H1 (cell line): ENCODE results near the gene BRD4. TPM values are rescaled to one million over a fixed set of nuclear protein-coding genes. Genes with fewer than 3 reads are reported as not detected.

Source experiments
- CTCF ChIA-PET: fragments of 300-600 bp; sonication (Branson Sonifier 250); formaldehyde crosslinking; loops from one replicate; lab custom pipeline; 2021; ENCODE audit not compliant: partially characterized antibody; lab: Charles Lee
- POLR2A ChIA-PET: fragments of 300-600 bp; sonication (Branson Sonifier 250); formaldehyde crosslinking; loops from one replicate; lab custom pipeline; 2021; ENCODE audit warnings: inconsistent platforms; ENCODE audit not compliant: partially characterized antibody; lab: Charles Lee
- DNase-seq, 2 experiments: peaks; one replicate each; pipeline versions ENCODE4 v3.0.0 to v3.0.0-alpha.2; 2010 to 2022; ENCODE audit warnings: low spot score in 2 of 2, low read depth in 1 of 2, mixed read lengths in 1 of 2
- FAIRE-seq: peaks from 2 replicates; lab custom pipeline; 2011; peaks lifted over from hg19 to GRCh38; lab: Jason Lieb, UNC
- H2AFZ ChIP-seq: 2 replicates; pipeline ENCODE4 v1.8.1; 2012; ENCODE audit warnings: low read length, inconsistent platforms
- H2AK5ac ChIP-seq: 2 replicates; pipeline ENCODE4 v1.6.1; 2013; ENCODE audit warnings: low read depth, low read length
- H2BK120ac ChIP-seq: replicated peaks from 2 replicates; pipeline ENCODE3; 2013; ENCODE audit warnings: low read depth, low read length, inconsistent platforms
- H2BK12ac ChIP-seq: 2 replicates; pipeline ENCODE4 v1.6.1; 2013; ENCODE audit warnings: low read depth, low read length
- H2BK15ac ChIP-seq: 2 replicates; pipeline ENCODE4 v1.6.1; 2013; ENCODE audit warnings: low read length
- H2BK20ac ChIP-seq: 2 replicates; pipeline ENCODE4 v1.6.1; 2013; ENCODE audit warnings: low read length
- H2BK5ac ChIP-seq: 2 replicates; pipeline ENCODE4 v1.6.1; 2013; ENCODE audit warnings: low read depth, low read length
- H3K14ac ChIP-seq: 2 replicates; pipeline ENCODE4 v1.6.1; 2013; ENCODE audit warnings: inconsistent platforms; ENCODE audit not compliant: insufficient read length
- H3K18ac ChIP-seq: 2 replicates; pipeline ENCODE4 v1.6.1; 2013; ENCODE audit warnings: low read length; ENCODE audit errors: extremely low read depth
- H3K23ac ChIP-seq: 2 replicates; pipeline ENCODE4 v1.6.1; 2013; ENCODE audit warnings: inconsistent platforms; ENCODE audit not compliant: insufficient read length
- H3K23me2 ChIP-seq: 2 replicates; pipeline ENCODE4 v1.6.1; 2013; ENCODE audit warnings: low read depth, low read length
- H3K27ac ChIP-seq: 2 replicates; pipeline ENCODE4 v1.6.1; 2011; ENCODE audit warnings: low read depth, low read length, inconsistent platforms
- H3K27me3 ChIP-seq, 4 experiments: replicated peaks in 1 of 4; 1 replicate in 1 of 4; 2 replicates in 3 of 4; pipeline versions ENCODE4 v1.6.1 to v1.8.1; 2011 to 2013; ENCODE audit warnings: low read length in 3 of 4, mild to moderate bottlenecking in 3 of 4, inconsistent platforms in 2 of 4, mixed read lengths in 2 of 4, moderate library complexity in 1 of 4; ENCODE audit not compliant: control insufficient read depth in 3 of 4, insufficient read depth in 3 of 4; ENCODE audit errors: extremely low read depth in 1 of 4
- H3K36me3 ChIP-seq, 4 experiments: 2 replicates each; pipeline versions ENCODE4 v1.6.1 to v1.8.1; 2011 to 2013; ENCODE audit warnings: mild to moderate bottlenecking in 4 of 4, low read length in 3 of 4, moderate library complexity in 2 of 4, control low read depth in 1 of 4, inconsistent platforms in 1 of 4; ENCODE audit not compliant: insufficient read depth in 4 of 4, control insufficient read depth in 2 of 4
- H3K4ac ChIP-seq: replicated peaks from 2 replicates; pipeline ENCODE3; 2013; ENCODE audit warnings: low read length, low read depth, mixed read lengths, inconsistent platforms; ENCODE audit not compliant: insufficient read length
- H3K4me1 ChIP-seq, 4 experiments: replicated peaks in 1 of 4; 1 replicate in 1 of 4; 2 replicates in 3 of 4; pipeline versions ENCODE4 v1.6.1 to v1.8.1; 2011 to 2013; ENCODE audit warnings: low read length in 3 of 4, inconsistent platforms in 2 of 4, mixed read lengths in 1 of 4; ENCODE audit not compliant: insufficient read depth in 4 of 4, control insufficient read depth in 3 of 4
- H3K4me2 ChIP-seq, 2 experiments: 2 replicates each; pipeline versions ENCODE4 v1.6.1 to v1.8.1; 2011 to 2013; ENCODE audit warnings: low read depth in 2 of 2, low read length in 2 of 2, control low read depth in 1 of 2, inconsistent platforms in 1 of 2, mild to moderate bottlenecking in 1 of 2; ENCODE audit not compliant: insufficient read depth in 1 of 2
- H3K4me3 ChIP-seq, 4 experiments: fragments of 200-600, 300-600 bp in 1 of 4; sonication (generic), shearing (Covaris generic), sonication (Bioruptor Twin) in 1 of 4; 2 replicates each; pipeline versions ENCODE4 v1.5.1 to v1.8.1; 2011 to 2016; ENCODE audit warnings: low read length in 4 of 4, low read depth in 3 of 4, control low read depth in 2 of 4, inconsistent platforms in 2 of 4, mild to moderate bottlenecking in 2 of 4, mixed read lengths in 1 of 4, moderate library complexity in 1 of 4; ENCODE audit not compliant: insufficient read depth in 2 of 4; ENCODE audit errors: extremely low read depth in 1 of 4
- H3K56ac ChIP-seq: replicated peaks from 2 replicates; pipeline ENCODE3; 2013; ENCODE audit warnings: low read depth, mild to moderate bottlenecking, mixed read lengths, low read length, inconsistent platforms; ENCODE audit not compliant: insufficient read length
- H3K79me1 ChIP-seq: 2 replicates; pipeline ENCODE4 v1.6.1; 2013; ENCODE audit warnings: low read depth, low read length, control low read depth
- H3K79me2 ChIP-seq, 2 experiments: 2 replicates each; pipeline versions ENCODE4 v1.6.1 to v1.8.1; 2012 to 2013; ENCODE audit warnings: low read length in 2 of 2, mild to moderate bottlenecking in 2 of 2, inconsistent platforms in 1 of 2; ENCODE audit not compliant: insufficient read depth in 2 of 2, control insufficient read depth in 1 of 2
- H3K9ac ChIP-seq, 4 experiments: replicated peaks in 1 of 4; 1 replicate in 1 of 4; 2 replicates in 3 of 4; pipeline versions ENCODE4 v1.6.1 to v1.8.1; 2011 to 2013; ENCODE audit warnings: low read depth in 3 of 4, low read length in 3 of 4, control low read depth in 2 of 4, mild to moderate bottlenecking in 2 of 4, moderate library complexity in 2 of 4, inconsistent platforms in 1 of 4; ENCODE audit errors: extremely low read depth in 1 of 4
- H3K9me3 ChIP-seq, 2 experiments: 2 replicates each; pipeline versions ENCODE4 v1.6.1 to v1.8.1; 2012 to 2013; ENCODE audit warnings: mild to moderate bottlenecking in 2 of 2, moderate library complexity in 2 of 2, control low read depth in 1 of 2, inconsistent platforms in 1 of 2, low read depth in 1 of 2, low read length in 1 of 2, mixed read lengths in 1 of 2; ENCODE audit not compliant: insufficient read depth in 2 of 2
- H4K20me1 ChIP-seq, 2 experiments: replicated peaks in 1 of 2; 2 replicates each; pipeline versions ENCODE3 to v1.8.1; 2011 to 2013; ENCODE audit warnings: inconsistent platforms in 2 of 2, low read length in 2 of 2, mild to moderate bottlenecking in 1 of 2; ENCODE audit not compliant: insufficient read depth in 2 of 2, control insufficient read depth in 1 of 2
- H4K5ac ChIP-seq: 2 replicates; pipeline ENCODE4 v1.6.1; 2013; ENCODE audit warnings: low read length, low read depth, mixed read lengths, inconsistent platforms; ENCODE audit not compliant: insufficient read length
- H4K8ac ChIP-seq: 2 replicates; pipeline ENCODE4 v1.8.0; 2013; ENCODE audit warnings: mild to moderate bottlenecking, moderate library complexity, low read length, inconsistent platforms; ENCODE audit not compliant: insufficient read depth; ENCODE audit errors: extremely low read depth
- H4K91ac ChIP-seq: replicated peaks from 2 replicates; pipeline ENCODE3; 2013; ENCODE audit warnings: low read length, mixed read lengths, inconsistent platforms; ENCODE audit not compliant: insufficient read length
- ASH2L ChIP-seq: fragments of 200-600, 300-600 bp; sonication (generic); IDR thresholded peaks from one replicate; pipeline ENCODE4 v1.7.1; 2017; ENCODE audit warnings: low read length
- CHD1 ChIP-seq: IDR thresholded peaks from 2 replicates; pipeline ENCODE4 v1.6.1; 2012; ENCODE audit warnings: low read depth, low read length, improper control_type of control experiment
- EP300 ChIP-seq, 2 experiments: IDR thresholded peaks; 1 replicate in 1 of 2; 2 replicates in 1 of 2; pipeline ENCODE4 v1.6.1; 2011 to 2012; ENCODE audit warnings: low read depth in 2 of 2, low read length in 2 of 2, mild to moderate bottlenecking in 2 of 2, borderline replicate concordance in 1 of 2, inconsistent platforms in 1 of 2, moderate library complexity in 1 of 2
- GTF2F1 ChIP-seq: IDR thresholded peaks from 2 replicates; pipeline ENCODE4 v1.6.1; 2012; ENCODE audit warnings: low read depth, low read length, improper control_type of control experiment, borderline replicate concordance
- HDAC6 ChIP-seq: IDR thresholded peaks from one replicate; pipeline ENCODE4 v1.7.1; 2012; ENCODE audit warnings: low read depth, mild to moderate bottlenecking, inconsistent platforms, low read length, moderate library complexity
- KDM4A ChIP-seq: IDR thresholded peaks from one replicate; pipeline ENCODE4 v1.7.1; 2012; ENCODE audit warnings: low read depth, mild to moderate bottlenecking, moderate library complexity, low read length, inconsistent platforms; ENCODE audit not compliant: severe bottlenecking
- NRF1 ChIP-seq: IDR thresholded peaks from 2 replicates; pipeline ENCODE4 v1.6.1; 2011; ENCODE audit warnings: mild to moderate bottlenecking, low read depth, low read length, improper control_type of control experiment
- RAD21 ChIP-seq, 2 experiments: IDR thresholded peaks in 1 of 2; conservative IDR thresholded peaks in 1 of 2; 2 replicates each; pipeline ENCODE4 v1.6.1; 2011; ENCODE audit warnings: low read depth in 2 of 2, low read length in 2 of 2, improper control_type of control experiment in 1 of 2, inconsistent platforms in 1 of 2, mild to moderate bottlenecking in 1 of 2, moderate library complexity in 1 of 2
- TBP ChIP-seq: IDR thresholded peaks from 2 replicates; pipeline ENCODE4 v1.6.1; 2011; ENCODE audit warnings: low read depth, low read length, improper control_type of control experiment
- TCF12 ChIP-seq: IDR thresholded peaks from 2 replicates; pipeline ENCODE4 v1.6.1; 2011; ENCODE audit warnings: low read depth, mild to moderate bottlenecking, low read length
- WGBS, 2 experiments: shearing (Covaris generic) in 1 of 2; methylation state at CpG; one replicate each; pipeline versions ENCODE4 v1.1.6 to v1.1.7; 2013 to 2015; ENCODE audit warnings: low lambda C conversion rate in 2 of 2, mixed read lengths in 2 of 2, inconsistent platforms in 1 of 2, low coverage in 1 of 2, missing lambda C conversion rate in 1 of 2; ENCODE audit not compliant: insufficient replicate concordance in 2 of 2, insufficient coverage in 1 of 2, insufficient read length in 1 of 2; ENCODE audit errors: extremely low coverage in 1 of 2, missing lambda C conversion rate in 1 of 2; 5-methylcytosine and 5-hydroxymethylcytosine counted together
- polyA plus RNA-seq, 7 experiments: library from polyadenylated mRNA; depleted of rRNA in 3 of 7; stranded (reverse) in 5 of 7; unstranded in 2 of 7; fragments of >200 nt in 5 of 7; fragments of 200-250 nt in 2 of 7; gene quantifications; 1 replicate in 5 of 7; 2 replicates in 1 of 7; 4 replicates in 1 of 7; pipeline versions ENCODE4 v1.2.1 to v1.2.3, GENCODE V29; 2011 to 2013; ENCODE audit warnings: missing spikeins in 2 of 7, mixed read lengths in 2 of 7
- total RNA-seq: library from RNA; stranded (reverse); fragmentation: NEBNext Ultra II Directional; extraction: Animal tissue kit (Norgen Biotek cat#: 25700); gene quantifications from 2 replicates; pipeline ENCODE4 v1.2.1, GENCODE V29; 2021
- TF ChIP-seq, protein P1 (sequence below): IDR thresholded peaks from 2 replicates; pipeline ENCODE4 v1.6.1; 2011; ENCODE audit warnings: low read depth, mild to moderate bottlenecking, low read length; ENCODE audit not compliant: insufficient read depth
- TF ChIP-seq, protein P2 (sequence below): IDR thresholded peaks from 2 replicates; pipeline ENCODE4 v1.6.1; 2011; ENCODE audit warnings: low read length, improper control_type of control experiment

The BRD4 gene
- total and polyA plus RNA-seq, 2 of the 8 experiments (the other 6 are each of a cell fraction or from before 2014, with no cell fraction given): 14.1 to 146 TPM

DNA sequence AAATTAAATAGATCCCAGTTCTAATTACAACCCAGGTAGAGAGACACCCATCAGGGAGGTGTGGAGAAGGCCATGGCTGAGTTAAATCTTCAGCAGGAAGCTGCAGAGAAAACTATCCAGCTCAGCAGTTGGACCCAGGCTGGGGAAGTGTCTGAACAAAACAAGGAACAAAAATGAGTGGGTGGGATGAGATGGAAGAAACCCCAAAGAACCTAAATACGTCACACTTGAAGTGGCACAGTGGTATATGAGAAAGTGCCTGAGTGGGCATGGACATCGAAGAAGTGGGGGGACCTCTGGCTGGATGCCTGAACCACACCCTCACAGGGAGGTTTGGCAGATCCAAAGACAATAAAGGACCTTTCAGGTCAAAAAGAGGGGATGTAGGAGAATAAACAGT, 96.6 kb downstream of the BRD4 start:
- H3K23ac ChIP-seq: no peak overlapping the region
- H2BK15ac ChIP-seq: no peak overlapping the region
- 0 out of 2 replicates have a peak, but pooled peaks cover 2% of the 10 kb centered on the region for H3K79me1 ChIP-seq
- H2BK5ac ChIP-seq: no peak overlapping the region
- H3K27me3 ChIP-seq: no peaks in the 10 kb centered on the region
- H4K91ac ChIP-seq: no peak overlapping the region
- no peak overlapping the region for H3K4me3 ChIP-seq
- H4K8ac ChIP-seq: no peak overlapping the region
- H3K36me3 ChIP-seq: peaks cover 20 to 40% (median 33%) of the 10 kb centered on the region in 4 experiments
- DNase-seq: no peak
- H2AFZ ChIP-seq: no peak overlapping the region
- peaks cover 2 to 8% (median 5%) of the 10 kb centered on the region in 4 experiments; a peak in 6 of 7 replicates for H3K4me1 ChIP-seq
- no peak for TF ChIP-seq KDM4A
- TF ChIP-seq, protein P1, sequence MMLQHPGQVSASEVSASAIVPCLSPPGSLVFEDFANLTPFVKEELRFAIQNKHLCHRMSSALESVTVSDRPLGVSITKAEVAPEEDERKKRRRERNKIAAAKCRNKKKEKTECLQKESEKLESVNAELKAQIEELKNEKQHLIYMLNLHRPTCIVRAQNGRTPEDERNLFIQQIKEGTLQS: no peak
- no peak for TF ChIP-seq GTF2F1
- no peak for TF ChIP-seq HDAC6
- no peak for TF ChIP-seq EP300 (IDR thresholded peaks at IDR 0.05; ENCODE audit: borderline replicate concordance in 1 of 2, low read depth in 2 of 2, low read length in 2 of 2)
- no peak for TF ChIP-seq CHD1
- TF ChIP-seq, protein P2, sequence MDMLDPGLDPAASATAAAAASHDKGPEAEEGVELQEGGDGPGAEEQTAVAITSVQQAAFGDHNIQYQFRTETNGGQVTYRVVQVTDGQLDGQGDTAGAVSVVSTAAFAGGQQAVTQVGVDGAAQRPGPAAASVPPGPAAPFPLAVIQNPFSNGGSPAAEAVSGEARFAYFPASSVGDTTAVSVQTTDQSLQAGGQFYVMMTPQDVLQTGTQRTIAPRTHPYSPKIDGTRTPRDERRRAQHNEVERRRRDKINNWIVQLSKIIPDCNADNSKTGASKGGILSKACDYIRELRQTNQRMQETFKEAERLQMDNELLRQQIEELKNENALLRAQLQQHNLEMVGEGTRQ: no peak
- TF ChIP-seq NRF1: no peak
- no peak for TF ChIP-seq RAD21 (IDR thresholded peaks at IDR 0.05 in 1 of 2, conservative IDR thresholded peaks at IDR 0.05 in 1 of 2; ENCODE audit: low read depth in 2 of 2, low read length in 2 of 2)
- TF ChIP-seq TCF12: no peak
- TF ChIP-seq TBP: no peak
- no peak for TF ChIP-seq ASH2L
- TF ChIP-seq, all 59 proteins: peak for 0
- ChIA-PET CTCF (interaction anchor here (4.9 kb wide), 1 partner anchor 15 kb away, joined by 49 read pairs; no protein-coding TSS in a partner anchor), POLR2A (interaction anchor here (0.7 to 5.3 kb wide), 5 partner anchors 12 to 190 kb away, joined by 3 to 58 read pairs (median 3); partner anchors contain the start of gene NOTCH3)
- no peak overlapping the region for H3K4me2 ChIP-seq
- peaks cover 0 to 3% of the 10 kb centered on the region in 2 experiments; a peak in 1 of 4 replicates for H3K79me2 ChIP-seq
- 93% methylated on average over 2 of the region's 2 CpGs; no CpG with 5 or more reads in 1 of the 2 experiments for WGBS, 2 experiments
- H2BK20ac ChIP-seq: no peak overlapping the region
- no peak overlapping the region for H3K27ac ChIP-seq
- no peak overlapping the region for H3K9ac ChIP-seq
- H2AK5ac ChIP-seq: no peak overlapping the region
- no peak for FAIRE-seq
- H3K56ac ChIP-seq: no peak overlapping the region
- H3K4ac ChIP-seq: no peak overlapping the region
- H2BK120ac ChIP-seq: no peak overlapping the region
- H3K23me2 ChIP-seq: peaks cover 9% of the 10 kb centered on the region; the same call in 1 of the 2 replicates
- no peak overlapping the region for H3K18ac ChIP-seq
- H3K9me3 ChIP-seq: no peaks in the 10 kb centered on the region
- no peak overlapping the region for H2BK12ac ChIP-seq
- no peak overlapping the region for H4K5ac ChIP-seq
- peaks cover 2 to 19% of the 10 kb centered on the region in 2 experiments for H4K20me1 ChIP-seq
- no peak overlapping the region for H3K14ac ChIP-seq
